Glomerular visceral epithelial cell (primary cell): ENCODE measurements around the gene ZDHHC9.

ENCODE experiments used
- DNase-seq: peaks from one replicate; pipeline ENCODE4 v3.0.0-alpha.2; 2016; ENCODE audit errors: extremely low spot score

Gene ZDHHC9

DNA sequence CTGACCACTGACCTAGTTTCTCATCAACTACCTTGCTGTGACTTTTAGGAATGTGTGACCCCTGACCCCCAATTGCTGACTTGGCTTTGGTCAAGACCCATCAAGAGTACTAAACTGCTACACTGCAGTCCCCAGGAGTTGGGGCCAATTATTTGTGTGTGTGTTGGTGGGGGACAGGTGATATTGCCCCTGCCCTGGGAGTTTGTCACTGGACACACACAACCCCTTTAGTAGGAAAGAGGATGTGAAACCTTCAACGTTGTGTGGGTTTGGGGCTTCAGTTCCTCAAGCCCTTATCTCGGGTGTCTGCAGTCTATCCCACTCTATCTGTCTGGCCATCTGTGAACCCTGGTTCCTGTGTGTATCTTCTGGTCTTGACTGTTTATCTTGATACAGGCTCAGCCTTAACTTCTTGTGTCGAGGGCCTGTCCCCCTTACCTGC is 57.5 kb downstream of the ZDHHC9 start:
- no peak for DNase-seq

DNA sequence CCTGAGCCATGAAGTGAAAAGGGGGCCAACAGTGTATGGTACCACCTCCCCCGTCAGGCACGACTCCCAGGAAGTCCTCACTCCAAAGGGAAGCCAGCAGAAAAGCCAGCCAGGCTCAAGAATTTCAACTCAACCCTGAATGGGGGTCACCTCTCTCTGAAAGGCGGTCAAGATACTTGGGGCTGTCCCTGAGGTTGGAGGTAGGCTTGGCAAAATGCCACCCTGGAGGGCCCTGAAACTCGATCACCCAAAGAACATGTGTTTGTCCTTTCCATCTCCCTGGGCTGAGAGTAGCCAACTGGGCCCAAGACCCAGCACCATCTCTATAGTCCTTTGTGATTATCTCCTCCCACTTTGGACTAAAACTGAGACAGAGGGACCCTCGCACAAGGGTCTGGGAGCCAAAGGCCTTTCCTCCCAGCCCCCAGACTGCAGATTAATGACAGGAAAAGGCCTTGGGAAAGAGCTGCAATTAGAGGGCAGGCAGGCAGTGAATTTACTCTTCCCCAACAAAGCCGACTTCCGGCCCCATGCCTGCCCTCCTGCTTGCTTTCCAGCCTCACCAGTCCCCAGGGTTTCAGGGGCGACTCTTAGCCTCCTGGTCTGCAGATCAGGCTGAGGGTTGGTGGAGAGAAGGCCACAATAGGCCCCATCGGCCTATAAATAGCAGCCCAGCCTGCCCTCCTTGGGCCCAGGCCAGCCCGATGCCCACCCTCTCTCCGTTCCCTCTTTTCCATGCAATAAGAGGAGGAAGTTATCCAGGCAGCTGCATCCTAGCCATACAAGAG is 58.3 kb downstream of the ZDHHC9 start:
- DNase-seq, result no peak

DNA sequence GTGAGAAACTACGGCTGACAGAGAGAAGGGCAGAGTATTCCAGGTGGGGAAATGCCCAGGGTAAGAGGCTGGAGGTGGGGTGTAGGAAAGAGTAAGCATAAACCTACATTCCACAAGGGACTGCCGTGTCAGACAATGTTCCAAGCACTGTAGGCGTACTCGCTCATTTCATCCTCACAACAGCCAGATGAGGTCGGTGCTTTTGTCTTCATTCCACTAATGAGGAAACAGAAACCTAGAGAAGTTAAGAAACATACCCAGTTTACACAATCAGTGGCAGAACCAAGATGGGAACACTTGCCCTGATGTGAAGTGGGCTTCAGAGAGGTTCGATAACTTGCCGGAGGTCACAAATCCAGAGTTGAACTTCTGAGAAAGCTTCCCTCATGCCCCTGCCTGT is 59.3 kb downstream of the ZDHHC9 start:
- DNase-seq, result no peak

DNA sequence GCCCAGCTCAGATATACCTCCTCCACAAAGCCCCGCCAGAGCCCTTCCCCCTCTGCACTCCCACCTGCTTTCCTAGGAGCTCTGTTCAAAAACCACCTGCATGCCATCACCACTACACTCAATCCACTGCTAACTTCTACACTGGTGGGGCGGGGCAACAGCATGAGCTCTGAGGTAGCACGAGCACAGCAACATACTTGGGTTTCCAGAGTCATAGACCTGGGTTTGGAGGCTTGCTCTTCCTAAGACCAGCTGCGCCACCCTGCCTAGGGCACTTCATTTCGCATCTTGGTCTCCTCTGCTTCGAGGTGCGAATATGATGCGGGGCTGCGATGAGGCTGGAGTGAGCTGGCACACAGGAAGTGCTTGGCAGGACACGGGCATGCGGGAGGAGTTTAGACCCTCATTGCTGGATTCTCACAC is 60.4 kb downstream of the ZDHHC9 start:
- no peak for DNase-seq

DNA sequence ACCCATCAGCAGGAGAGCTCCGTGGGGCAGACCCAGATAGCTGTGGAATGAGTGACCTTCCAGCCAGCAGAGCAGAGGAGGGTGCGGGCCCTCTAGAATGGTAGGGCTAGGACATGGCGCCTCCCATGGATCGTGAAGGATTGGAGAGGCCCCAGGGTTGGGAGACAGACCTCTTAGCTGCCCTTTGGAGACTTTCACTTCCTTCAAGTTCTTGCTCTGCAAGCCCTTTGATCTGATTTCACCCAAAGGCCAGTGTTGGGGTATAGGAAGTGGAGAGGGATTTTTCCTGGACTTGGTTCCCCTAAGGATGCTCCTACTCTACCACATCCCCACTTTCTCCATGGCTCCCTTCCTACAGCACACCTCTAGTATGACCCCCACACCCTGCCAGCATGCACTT is 61.0 kb downstream of the ZDHHC9 start:
- no peak for DNase-seq

DNA sequence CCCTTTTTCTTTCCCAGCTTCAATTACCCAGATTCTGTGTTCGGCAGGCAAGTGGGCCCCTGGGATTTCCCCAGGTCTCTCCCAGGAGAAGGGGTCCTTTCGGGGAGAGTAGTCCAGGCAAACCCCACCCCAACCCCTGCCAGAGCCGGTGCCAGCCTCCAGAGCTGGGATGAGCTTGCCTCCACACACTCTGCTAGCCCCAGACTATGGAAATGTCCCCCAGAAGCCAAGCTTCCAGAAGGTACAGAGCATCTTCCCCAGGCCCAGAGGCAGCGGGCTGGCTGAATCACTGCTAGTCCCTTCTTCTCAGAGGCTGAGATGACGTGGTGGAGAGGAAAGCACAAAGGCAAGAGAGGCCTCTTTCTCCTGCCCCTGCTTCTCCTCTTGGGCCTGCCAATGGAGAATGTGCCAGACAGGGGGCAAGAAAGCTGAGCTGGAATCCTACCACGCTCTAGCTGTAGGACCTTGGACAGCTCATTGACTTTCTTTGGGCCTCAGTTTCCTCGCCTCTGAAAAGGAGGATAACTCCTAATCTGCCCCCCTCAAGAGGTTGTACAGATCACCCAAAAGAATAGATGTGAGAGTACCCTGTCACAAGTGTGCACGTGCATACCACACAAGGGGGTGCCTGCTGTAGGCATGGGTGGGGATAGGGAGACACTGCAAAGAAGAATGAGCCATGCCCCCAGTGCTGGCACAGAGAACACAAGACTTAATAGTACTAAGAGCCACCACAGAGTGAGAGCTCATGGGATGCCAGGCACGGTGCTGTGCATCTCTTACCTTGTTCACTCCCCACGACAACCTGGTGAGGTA is 61.8 kb downstream of the ZDHHC9 start:
- DNase-seq, result no peak

DNA sequence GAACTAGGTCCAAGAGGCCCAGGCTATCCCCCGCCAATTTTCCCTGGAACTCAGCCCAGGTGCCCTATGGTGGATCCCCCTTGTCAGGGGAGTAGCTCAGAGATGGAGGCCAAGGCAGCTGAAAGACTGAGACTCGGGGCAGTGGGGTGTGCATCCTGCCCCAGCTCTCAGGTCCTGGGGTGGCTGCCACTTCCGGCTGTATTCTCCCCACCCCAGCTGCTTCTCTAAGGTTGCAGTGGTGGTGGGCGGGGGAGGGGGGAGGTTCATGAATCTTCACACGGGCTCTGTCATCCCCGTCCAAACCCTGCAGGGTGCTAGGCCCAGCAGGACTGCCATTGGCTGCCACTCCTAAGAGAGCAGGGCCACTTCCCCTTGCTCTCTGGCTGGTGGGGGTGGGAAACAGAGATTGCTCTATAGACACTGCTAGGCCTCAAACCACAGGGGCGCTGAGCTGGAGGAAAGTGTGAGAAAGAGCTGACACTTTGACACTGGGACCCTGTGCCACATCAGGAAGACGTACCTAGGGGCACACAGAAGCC is 62.5 kb downstream of the ZDHHC9 start:
- DNase-seq, result no peak

DNA sequence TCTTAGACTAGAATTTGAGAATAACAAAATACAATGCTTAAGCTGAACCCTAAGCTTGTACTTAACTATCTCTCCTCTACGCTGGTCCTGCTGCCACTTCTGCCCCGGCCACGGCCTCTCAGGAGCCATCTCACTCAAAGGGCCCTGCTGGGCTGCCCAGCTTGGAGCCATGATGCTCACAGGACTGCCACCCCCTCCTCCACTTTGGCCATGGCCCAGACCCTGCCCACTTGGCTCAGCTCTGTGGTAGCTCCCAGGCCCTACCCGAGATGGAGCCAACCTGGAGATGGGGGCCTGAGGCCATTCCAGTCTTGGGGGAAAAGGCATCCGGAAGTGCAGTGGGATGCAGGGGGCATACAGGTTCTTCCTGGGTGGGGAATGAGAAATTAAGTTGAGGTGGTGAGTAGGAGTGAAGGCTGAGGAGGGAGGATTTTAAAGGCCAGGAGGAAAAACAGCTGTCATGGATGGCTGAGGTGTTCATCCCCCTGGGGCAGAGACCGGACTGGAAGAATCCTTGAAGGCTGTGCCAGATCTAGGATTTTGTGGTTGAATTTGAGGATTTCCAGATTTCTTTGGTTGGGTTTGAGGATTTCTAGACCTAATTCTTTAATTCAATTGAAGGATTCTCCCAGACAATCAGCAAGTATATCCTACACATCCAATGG is 63.1 kb downstream of the ZDHHC9 start:
- DNase-seq, result no peak

DNA sequence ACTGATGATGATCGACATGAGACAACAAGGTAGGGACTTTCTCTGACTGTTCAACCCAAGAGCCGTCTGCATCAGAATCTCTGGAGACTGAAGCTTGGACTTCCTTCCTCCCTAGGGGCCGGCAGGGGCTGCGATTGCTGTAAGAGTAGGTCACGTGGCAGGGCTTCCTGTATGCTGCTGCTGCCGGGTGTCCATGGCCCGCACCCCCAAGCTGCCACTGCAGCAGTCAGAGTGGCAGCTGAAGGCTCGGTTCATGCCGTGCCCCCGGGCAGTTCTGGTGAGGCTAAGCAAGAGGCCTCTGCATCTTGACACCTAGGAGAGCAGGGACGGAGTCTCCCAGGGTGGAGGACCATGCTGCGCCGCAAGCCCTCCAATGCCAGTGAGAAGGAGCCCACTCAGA is 63.9 kb downstream of the ZDHHC9 start, which contains the start of gene SASH3:
Gene SASH3, plus strand, starts transcription at position 203 of the 400 bp plus-strand sequence. Its CDS starts 149 bp downstream, at position 352.
- DNase-seq, result no peak

DNA sequence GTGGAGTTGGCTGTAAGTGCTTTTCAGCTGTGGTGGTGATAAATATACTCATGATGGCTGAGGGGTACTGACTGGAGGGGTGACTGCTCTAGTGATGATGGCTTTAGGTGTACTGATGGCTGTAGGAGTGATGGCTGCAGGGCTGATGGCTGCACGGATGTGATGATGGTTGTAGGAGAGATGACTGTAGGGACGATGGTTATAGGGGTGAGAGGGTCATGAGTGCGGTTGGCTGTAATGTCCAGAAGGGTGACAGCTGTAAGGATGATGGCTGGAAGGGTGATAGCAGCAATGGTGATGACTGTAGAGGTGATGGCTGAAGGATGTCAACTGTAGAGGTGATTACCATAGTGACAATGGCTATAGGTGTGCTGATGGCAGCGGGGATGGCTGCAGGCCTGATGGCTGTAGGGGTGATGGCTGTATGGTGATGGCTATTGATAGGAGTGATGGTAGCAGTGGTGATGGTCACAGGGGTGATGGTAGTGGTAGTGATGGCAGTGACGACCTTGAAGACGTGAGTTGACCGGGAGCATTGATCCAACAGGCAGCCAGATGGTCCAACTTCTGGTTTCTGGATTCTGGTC is 64.5 kb downstream of the ZDHHC9 start:
- no peak for DNase-seq

DNA sequence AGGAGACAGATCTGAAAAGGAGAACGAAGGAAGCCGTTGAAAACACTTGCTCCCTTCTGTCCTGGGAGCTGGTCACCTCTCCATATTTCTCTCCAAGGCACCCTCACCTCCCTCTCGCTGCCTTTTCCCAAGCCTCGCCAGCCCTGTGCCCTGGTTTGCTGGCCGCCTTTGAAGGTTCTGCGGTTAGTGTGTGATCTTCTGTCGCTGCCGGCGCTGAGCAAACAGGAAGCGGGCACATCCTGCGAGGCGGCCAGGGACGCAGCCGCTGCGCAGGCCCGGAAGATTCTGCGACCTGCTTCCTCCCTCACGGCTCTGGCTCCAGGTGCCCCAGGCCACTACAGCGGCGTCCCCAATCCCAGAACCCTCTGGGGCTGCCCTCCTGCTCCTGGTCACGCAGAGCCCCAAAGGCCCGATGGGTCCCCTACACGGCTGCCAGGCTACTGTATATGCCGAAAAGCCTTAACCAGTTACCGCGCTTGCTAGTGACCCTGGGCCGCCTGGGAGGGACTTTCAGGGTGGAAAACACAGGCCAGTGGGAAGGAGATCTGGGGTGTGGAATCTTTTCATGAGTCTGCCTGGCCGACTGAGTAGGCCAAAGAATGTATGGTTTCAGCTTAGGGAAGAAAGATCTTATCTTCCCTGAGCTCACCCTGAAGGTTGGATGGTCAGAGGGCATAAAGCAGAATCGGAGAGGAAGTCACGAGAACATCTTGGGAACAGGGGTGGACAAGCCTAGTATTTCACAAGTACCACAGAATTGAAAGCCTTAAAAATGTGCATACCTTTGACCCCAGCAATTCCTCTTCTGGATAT is 66.3 kb downstream of the ZDHHC9 start:
- no peak for DNase-seq

DNA sequence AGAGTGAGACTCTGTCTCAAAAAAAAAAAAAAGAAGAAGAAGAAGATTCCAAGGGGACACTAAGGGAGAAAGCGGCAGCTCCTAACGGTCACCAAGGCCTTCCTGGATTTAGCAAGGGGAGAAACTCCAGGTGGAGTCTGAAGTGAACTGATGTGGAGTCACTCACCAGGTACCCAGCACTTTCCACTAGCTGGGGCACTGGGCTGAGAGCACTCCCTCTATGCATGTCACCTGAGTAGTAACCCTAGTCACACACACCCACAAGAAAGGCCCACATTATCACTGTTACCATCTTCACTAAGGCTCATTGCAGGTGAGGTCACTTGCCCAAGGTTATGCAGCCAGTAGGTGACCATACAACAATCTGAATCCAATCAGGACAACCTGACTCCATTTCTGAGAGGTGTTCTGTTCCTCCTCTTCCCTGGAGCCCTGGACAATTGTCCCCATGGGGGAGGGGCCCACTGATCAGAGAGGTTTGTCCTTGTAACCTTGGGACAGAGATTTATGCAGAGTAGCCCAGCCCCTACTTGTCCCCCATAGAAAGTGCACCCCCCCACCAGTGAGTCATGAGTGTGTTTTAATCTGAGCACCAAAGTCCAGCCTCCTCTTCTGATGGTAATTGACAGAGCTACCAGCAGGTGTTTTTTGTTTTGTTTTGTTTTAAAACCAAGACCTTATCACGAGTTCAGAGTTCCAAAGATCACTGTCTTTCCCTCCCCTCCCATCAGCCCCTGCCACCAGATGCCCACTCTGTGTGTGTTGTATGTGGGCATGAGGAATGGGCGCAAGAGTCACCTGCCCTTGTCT is 69.8 kb downstream of the ZDHHC9 start:
- no peak for DNase-seq

DNA sequence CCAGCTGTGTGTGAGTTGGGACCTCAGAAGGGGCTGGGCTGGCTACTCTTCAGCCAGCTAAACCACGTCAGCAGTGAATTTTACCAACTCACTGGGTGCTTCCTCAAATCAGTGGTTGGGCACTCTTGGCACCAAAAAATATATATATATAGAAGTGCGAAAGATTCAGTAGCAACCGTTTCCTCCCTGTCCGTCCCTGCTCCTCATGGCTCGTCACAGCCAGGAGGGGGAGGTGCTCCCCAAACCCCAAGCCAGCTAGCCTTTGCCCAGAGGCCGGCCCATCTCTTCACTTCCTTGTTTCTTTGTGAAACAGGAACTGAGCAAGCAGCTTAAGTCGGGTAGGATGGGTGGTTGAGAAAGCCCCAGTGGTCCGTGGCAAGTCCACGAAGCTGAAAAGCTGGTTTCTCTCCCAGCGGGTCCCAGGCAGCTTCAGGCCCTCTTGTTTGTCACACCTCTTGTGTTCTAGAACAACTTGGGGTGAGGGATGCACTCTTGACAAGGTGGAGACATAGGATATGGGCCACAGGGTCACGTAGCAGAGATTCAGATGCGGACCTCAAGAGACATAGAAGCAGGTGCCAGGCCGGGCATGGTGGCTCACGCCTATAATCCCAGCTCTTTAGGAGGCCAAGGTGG is 70.8 kb downstream of the ZDHHC9 start:
- no peak for DNase-seq

DNA sequence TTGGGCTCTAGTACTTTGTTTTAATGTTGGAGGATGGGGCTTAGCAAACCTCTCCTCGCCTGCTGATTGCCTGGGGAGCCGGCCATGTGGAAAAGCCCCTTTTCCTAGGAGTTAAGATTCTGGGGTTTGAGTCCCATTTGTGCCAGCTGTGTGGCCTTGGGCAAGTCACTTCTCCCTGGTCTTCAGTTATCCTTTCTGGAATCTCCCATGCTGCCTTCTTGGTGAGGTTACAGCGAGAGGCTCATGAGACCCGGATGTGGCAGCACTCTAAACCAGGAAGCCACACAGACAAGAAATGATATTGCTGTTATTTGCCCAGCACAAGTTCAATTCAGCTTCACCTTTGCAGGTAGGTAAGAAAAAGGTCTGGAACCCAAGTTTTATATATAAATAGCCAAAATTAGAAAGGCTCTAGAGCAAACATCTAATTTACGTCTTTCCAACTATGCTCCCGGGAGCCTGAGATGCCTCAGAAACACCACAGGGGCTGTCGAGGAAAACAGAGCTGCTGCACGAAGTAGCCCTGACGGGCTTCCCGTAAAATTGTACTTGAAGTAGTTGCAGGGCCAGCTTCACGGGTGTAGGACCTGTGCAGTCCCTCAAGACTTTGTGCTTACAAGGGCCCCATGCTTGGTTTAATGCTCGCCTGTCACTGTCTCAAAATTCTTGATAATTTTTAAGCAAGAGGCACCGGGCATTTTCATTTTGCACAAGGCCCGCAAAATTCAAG is 72.3 kb downstream of the ZDHHC9 start:
- DNase-seq, result no peak

DNA sequence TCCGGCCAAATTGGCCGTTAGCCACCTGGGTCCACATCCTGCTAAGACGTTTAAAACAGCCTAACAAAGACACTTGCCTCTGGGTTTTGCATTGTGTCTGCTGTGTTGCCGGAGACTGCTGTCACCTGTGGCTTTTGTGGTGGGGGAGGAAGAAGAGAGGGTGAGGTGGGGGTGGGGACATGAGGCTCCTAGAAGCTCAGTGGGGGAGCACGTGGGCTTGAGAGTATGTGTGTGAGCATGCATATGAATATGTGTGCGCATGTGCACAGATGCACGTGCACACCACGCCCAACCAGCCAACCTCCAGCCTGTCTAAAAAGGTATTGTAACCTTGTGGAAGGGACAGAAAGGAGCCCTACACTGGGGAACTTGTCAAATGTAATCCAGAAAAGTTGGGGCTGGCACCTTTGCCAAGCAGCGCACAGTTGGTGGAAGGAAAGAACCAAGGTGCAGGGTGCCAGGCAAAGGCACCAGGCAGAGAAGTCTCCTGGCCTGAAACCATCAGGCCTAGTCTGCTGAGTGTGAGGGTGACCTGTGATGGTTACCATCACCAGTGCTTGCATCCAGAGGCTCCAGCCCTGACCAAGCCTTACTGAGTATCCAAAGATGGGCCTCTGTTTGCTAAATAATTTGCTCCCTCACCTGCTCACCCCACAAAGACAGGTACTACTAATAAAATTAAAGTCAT is 74.1 kb downstream of the ZDHHC9 start:
- DNase-seq, result no peak

DNA sequence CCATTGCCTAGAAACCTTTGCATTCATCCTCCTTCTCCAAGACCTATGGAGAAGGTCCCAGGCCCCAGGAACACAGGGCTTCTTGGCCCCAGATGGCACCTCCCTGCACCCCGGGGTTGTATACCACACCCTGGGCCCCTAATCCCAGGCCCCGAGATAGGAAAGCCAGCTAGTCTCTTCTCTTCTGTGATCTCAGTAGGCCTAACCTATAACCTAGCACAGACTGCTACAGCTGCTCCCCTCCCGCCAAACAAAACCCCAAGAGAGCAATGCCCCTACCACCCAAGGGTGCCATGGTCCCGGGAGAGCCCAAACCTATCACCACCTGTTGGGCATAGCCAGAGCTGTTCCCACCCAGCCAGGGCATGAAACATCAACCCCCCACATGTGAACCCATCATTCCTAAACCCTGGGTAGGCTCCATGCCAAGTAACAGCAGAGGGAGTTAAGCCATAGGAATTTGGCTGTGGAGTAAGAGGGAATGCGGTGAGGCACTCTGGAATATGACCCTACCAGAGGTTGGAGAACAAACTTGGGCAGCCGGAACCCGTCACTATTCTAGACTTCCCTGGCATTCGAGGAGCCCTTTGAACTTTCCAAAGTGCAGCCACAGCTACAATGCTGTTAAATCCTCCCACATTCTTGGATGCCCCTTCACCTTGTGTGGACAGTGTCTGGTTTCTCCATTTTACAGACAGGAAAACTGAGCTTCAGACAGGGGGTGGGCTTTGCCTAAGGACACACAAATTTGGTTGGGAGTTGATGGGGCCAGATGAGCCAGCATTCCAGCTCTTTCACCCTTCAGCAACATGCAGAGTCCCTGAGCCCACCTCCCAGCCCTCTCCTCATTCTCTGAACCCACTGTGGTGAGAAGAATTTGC is 74.9 kb downstream of the ZDHHC9 start:
- no peak for DNase-seq

DNA sequence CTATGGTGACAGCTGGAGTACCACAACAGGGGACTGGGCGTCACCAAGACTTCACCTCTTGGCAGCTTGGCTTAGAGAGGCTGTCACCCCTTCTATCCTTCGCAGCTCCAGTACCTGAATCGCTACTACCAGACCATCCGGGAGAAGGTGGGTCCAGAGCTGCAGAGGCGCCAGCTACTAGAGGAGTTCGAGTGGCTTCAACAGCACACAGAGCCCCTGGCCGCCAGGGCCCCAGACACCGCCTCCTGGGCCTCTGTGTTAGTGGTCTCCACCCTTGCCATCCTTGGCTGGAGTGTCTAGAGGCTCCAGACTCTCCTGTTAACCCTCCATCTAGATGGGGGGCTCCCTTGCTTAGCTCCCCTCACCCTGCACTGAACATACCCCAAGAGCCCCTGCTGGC is 75.5 kb downstream of the ZDHHC9 start:
- DNase-seq, result no peak
